Lower leg skin (tissue), 3 donors: ENCODE measurements around the gene ANKRD22.

Experiments used
- POLR2A ChIP-seq, 2 donors: fragments of 450-650 bp; IDR thresholded peaks; one replicate each; pipeline ENCODE4 v1.6.1; 2016 to 2017; ENCODE audit warnings: antibody characterized with exemption in 2 of 2, mild to moderate bottlenecking in 1 of 2, moderate library complexity in 1 of 2
- TF ChIP-seq, protein P1 (sequence below), 3 donors: fragments of 450-650 bp; IDR thresholded peaks; one replicate each; pipeline ENCODE4 v1.5.1; 2016; ENCODE audit warnings: antibody characterized with exemption in 3 of 3, mild to moderate bottlenecking in 3 of 3, moderate library complexity in 2 of 3

GRCh38 chr10:88896994-88897853 is 45.6 kb upstream of the ANKRD22 start:
- TF ChIP-seq, protein P1, sequence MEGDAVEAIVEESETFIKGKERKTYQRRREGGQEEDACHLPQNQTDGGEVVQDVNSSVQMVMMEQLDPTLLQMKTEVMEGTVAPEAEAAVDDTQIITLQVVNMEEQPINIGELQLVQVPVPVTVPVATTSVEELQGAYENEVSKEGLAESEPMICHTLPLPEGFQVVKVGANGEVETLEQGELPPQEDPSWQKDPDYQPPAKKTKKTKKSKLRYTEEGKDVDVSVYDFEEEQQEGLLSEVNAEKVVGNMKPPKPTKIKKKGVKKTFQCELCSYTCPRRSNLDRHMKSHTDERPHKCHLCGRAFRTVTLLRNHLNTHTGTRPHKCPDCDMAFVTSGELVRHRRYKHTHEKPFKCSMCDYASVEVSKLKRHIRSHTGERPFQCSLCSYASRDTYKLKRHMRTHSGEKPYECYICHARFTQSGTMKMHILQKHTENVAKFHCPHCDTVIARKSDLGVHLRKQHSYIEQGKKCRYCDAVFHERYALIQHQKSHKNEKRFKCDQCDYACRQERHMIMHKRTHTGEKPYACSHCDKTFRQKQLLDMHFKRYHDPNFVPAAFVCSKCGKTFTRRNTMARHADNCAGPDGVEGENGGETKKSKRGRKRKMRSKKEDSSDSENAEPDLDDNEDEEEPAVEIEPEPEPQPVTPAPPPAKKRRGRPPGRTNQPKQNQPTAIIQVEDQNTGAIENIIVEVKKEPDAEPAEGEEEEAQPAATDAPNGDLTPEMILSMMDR (IDR thresholded peaks at IDR 0.05): no peak
- no peak for TF ChIP-seq POLR2A (IDR thresholded peaks at IDR 0.05)
